Adipocyte (in vitro differentiated cells): ENCODE data around the gene ANO10.
A peak's percentile ranks its signal among the peaks of the same experiment; 100 is the strongest.

Source experiments
- DNase-seq: peaks from one replicate; pipeline ENCODE4 v3.0.0-alpha.2; 2015; ENCODE audit warnings: low read depth
- H3K27me3 ChIP-seq: replicated peaks from 2 replicates; pipeline ENCODE4 v1.7.0; 2013; ENCODE audit warnings: mild to moderate bottlenecking, low read length, moderate library complexity; ENCODE audit not compliant: control insufficient read depth, insufficient read depth
- H3K36me3 ChIP-seq: 2 replicates; pipeline ENCODE4 v1.7.0; 2013; ENCODE audit warnings: low read length, mild to moderate bottlenecking, moderate library complexity; ENCODE audit not compliant: control insufficient read depth, insufficient read depth, severe bottlenecking
- H3K4me1 ChIP-seq: 2 replicates; pipeline ENCODE4 v1.7.0; 2013; ENCODE audit warnings: mild to moderate bottlenecking, low read length, moderate library complexity; ENCODE audit not compliant: control insufficient read depth, insufficient read depth
- H3K4me3 ChIP-seq: 2 replicates; pipeline ENCODE4 v1.7.0; 2013; ENCODE audit warnings: mild to moderate bottlenecking, low read length, moderate library complexity
- H3K9ac ChIP-seq: 2 replicates; pipeline ENCODE4 v1.7.0; 2013; ENCODE audit warnings: mild to moderate bottlenecking, low read length, moderate library complexity
- H3K9me3 ChIP-seq: 2 replicates; pipeline ENCODE4 v1.7.0; 2013; ENCODE audit warnings: mild to moderate bottlenecking, low read length, moderate library complexity; ENCODE audit not compliant: control insufficient read depth

ANO10 gene

GRCh38 chr3:43340403-43340802 is 281.4 kb downstream of the ANO10 start:
- peaks cover 3% of the 10 kb centered on the region for H3K4me1 ChIP-seq
- peaks cover 47% of the 10 kb centered on the region for H3K9me3 ChIP-seq
- H3K36me3 ChIP-seq, result peaks cover 90% of the 10 kb centered on the region
- peak overlapping the region; percentile 3 for H3K4me3 ChIP-seq
- H3K9ac ChIP-seq, result no peak overlapping the region
- no peak for DNase-seq
- no peaks in the 10 kb centered on the region for H3K27me3 ChIP-seq

- peaks cover 3% of the 10 kb centered on the region for H3K4me1 ChIP-seq
- H3K9me3 ChIP-seq, result peaks cover 52% of the 10 kb centered on the region
- peaks cover 87% of the 10 kb centered on the region for H3K36me3 ChIP-seq
- DNase-seq, result no peak
- no peak overlapping the region for H3K9ac ChIP-seq
- H3K4me3 ChIP-seq, result peak overlapping the region; percentile 10
- H3K27me3 ChIP-seq, result no peaks in the 10 kb centered on the region
Observed at GRCh38 chr3:43338295-43338694, 283.5 kb downstream of the ANO10 start.

- Histone ChIP-seq H3K9me3 (peaks cover 52% of the 10 kb centered on the region), H3K4me3 (no peak overlapping the region), H3K36me3 (peaks cover 70% of the 10 kb centered on the region), H3K4me1 (peaks cover 3% of the 10 kb centered on the region), H3K9ac (no peak overlapping the region), H3K27me3 (no peaks in the 10 kb centered on the region)
- DNase-seq, result no peak
Observed at GRCh38 chr3:43335799-43336198, 286.0 kb downstream of the ANO10 start.

- peak overlapping the region; percentile 23 for H3K4me3 ChIP-seq
- no peak for DNase-seq
- H3K4me1 ChIP-seq, result peaks cover 3% of the 10 kb centered on the region
- peaks cover 62% of the 10 kb centered on the region for H3K36me3 ChIP-seq
- no peak overlapping the region for H3K9ac ChIP-seq
- peaks cover 46% of the 10 kb centered on the region for H3K9me3 ChIP-seq
- no peaks in the 10 kb centered on the region for H3K27me3 ChIP-seq
Observed at GRCh38 chr3:43334976-43335375, 286.8 kb downstream of the ANO10 start.

- H3K36me3 ChIP-seq, result peaks cover 34% of the 10 kb centered on the region
- H3K4me3 ChIP-seq, result no peak overlapping the region
- no peaks in the 10 kb centered on the region for H3K27me3 ChIP-seq
- no peak for DNase-seq
- peaks cover 25% of the 10 kb centered on the region for H3K4me1 ChIP-seq
- no peak overlapping the region for H3K9ac ChIP-seq
- peaks cover 15% of the 10 kb centered on the region for H3K9me3 ChIP-seq
Observed at GRCh38 chr3:43331381-43331780, 290.4 kb downstream of the ANO10 start.

GRCh38 chr3:43330981-43331380 is 290.8 kb downstream of the ANO10 start:
- H3K9me3 ChIP-seq, result peaks cover 11% of the 10 kb centered on the region
- no peak overlapping the region for H3K4me3 ChIP-seq
- no peaks in the 10 kb centered on the region for H3K27me3 ChIP-seq
- no peak overlapping the region for H3K9ac ChIP-seq
- peaks cover 30% of the 10 kb centered on the region for H3K36me3 ChIP-seq
- DNase-seq, result peak; percentile 57
- peaks cover 29% of the 10 kb centered on the region for H3K4me1 ChIP-seq

- peaks cover 10% of the 10 kb centered on the region for H3K36me3 ChIP-seq
- no peak overlapping the region for H3K4me3 ChIP-seq
- H3K4me1 ChIP-seq, result peaks cover 36% of the 10 kb centered on the region
- peak; percentile 13 for DNase-seq
- no peaks in the 10 kb centered on the region for H3K27me3 ChIP-seq
- no peak overlapping the region for H3K9ac ChIP-seq
- no peaks in the 10 kb centered on the region for H3K9me3 ChIP-seq
Observed at GRCh38 chr3:43328653-43329052, 293.2 kb downstream of the ANO10 start.

GRCh38 chr3:43327582-43327979 is 294.2 kb downstream of the ANO10 start:
- Histone ChIP-seq H3K9ac (peak overlapping the region; percentile 52), H3K9me3 (peaks cover 2% of the 10 kb centered on the region), H3K4me1 (peaks cover 36% of the 10 kb centered on the region), H3K36me3 (peaks cover 6% of the 10 kb centered on the region), H3K27me3 (no peaks in the 10 kb centered on the region), H3K4me3 (peak overlapping the region; percentile 53)
- DNase-seq, result no peak

GRCh38 chr3:43326891-43327581 is 294.8 kb downstream of the ANO10 start:
- Histone ChIP-seq H3K36me3 (peaks cover 5% of the 10 kb centered on the region), H3K9me3 (peaks cover 2% of the 10 kb centered on the region), H3K4me1 (peaks cover 36% of the 10 kb centered on the region), H3K9ac (peak overlapping the region; percentile 52), H3K27me3 (no peaks in the 10 kb centered on the region), H3K4me3 (peak overlapping the region; percentile 53)
- DNase-seq, result peak; percentile 25

- H3K9ac ChIP-seq, result no peak overlapping the region
- H3K9me3 ChIP-seq, result peaks cover 2% of the 10 kb centered on the region
- no peaks in the 10 kb centered on the region for H3K27me3 ChIP-seq
- H3K36me3 ChIP-seq, result peaks cover 5% of the 10 kb centered on the region
- H3K4me3 ChIP-seq, result no peak overlapping the region
- H3K4me1 ChIP-seq, result peaks cover 65% of the 10 kb centered on the region
- no peak for DNase-seq
Observed at GRCh38 chr3:43323541-43323940, 298.3 kb downstream of the ANO10 start.

GRCh38 chr3:43320288-43320687 is 301.5 kb downstream of the ANO10 start:
- H3K9me3 ChIP-seq, result peaks cover 2% of the 10 kb centered on the region
- peaks cover 54% of the 10 kb centered on the region for H3K4me1 ChIP-seq
- DNase-seq, result no peak
- H3K36me3 ChIP-seq, result peaks cover 5% of the 10 kb centered on the region
- H3K4me3 ChIP-seq, result peak overlapping the region; percentile 49
- H3K9ac ChIP-seq, result peak overlapping the region; percentile 58
- no peaks in the 10 kb centered on the region for H3K27me3 ChIP-seq

GRCh38 chr3:43319794-43320193 is 302.0 kb downstream of the ANO10 start:
- no peaks in the 10 kb centered on the region for H3K27me3 ChIP-seq
- H3K4me3 ChIP-seq, result peak overlapping the region; percentile 51
- no peak for DNase-seq

More at GRCh38 chr3:43319794-43320193, 302.0 kb downstream of the ANO10 start:
- peaks cover 5% of the 10 kb centered on the region for H3K36me3 ChIP-seq
- H3K9me3 ChIP-seq, result peaks cover 2% of the 10 kb centered on the region
- H3K9ac ChIP-seq, result peak overlapping the region; percentile 71
- peaks cover 58% of the 10 kb centered on the region for H3K4me1 ChIP-seq
